ENCODE measurements around the gene CYP2C18. TPM values are rescaled to one million over a fixed set of nuclear protein-coding genes. Genes with fewer than 3 reads are reported as not detected.
"Not testable (repeated sequence)": the region's sequence is repeated elsewhere in the genome, so short reads cannot be mapped to it uniquely, and the experiment has no call there.

Gene CYP2C18
- total RNA-seq, 8 experiments from 2014 or later: 0.17 to 0.31 TPM; not detected in 6

DNA sequence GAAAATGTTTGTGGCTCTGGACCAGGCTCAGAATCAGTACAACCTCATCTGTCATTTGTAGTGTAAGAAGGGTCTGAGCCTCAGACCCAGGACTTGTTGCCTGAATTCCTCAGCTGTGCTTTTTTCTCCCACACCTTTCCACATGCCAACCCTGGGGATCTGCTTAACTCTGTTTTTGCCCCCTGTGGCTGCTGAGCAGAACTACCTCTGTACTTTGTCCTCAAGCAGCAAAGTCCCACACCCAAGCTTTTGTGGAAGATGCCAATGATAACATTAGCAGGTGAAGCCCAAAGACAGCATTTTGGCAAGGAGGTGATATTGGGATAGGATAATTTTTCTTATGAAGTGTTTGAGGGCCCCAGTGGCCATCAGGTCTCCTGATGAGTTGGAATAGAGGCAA lies 5.8 kb upstream of the CYP2C18 start:
- in situ Hi-C loops (cut with MboI; ENCODE audit: low pct_unique_long_range_greater_than_20kb in 2 of 9, low sequenced_read_pairs in 9 of 9, unreplicated experiment in 9 of 9): no loop called here
- Histone ChIP-seq H3K4me3 (no peak overlapping the region), H3K27ac (no peak overlapping the region), H3K4me1 (replicated peaks in 1 of 2) (no peaks in the 10 kb centered on the region)
- peak in 1 of 8 experiments; percentile 53 for ATAC-seq (replicated peaks in 6 of 8)

DNA sequence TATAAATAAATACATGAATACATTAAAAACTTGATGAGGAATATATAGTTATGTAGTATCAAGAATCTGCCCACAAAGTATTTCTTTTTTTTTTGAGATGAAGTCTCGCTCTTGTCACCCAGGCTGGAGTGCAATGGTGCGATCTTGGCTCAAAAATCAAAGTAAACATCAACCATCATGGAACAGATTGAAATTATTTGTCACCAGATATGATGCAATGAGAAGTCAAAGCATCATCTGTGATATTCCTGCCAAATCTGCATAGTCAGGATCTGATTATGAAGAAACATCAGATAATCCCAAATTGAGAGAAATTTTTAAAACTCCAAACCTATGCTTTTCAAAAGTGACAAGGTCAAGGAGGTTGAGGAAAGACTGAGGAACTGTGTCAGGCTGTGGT lies 5.1 kb upstream of the CYP2C18 start:
- no peak overlapping the region for H3K27ac ChIP-seq
- 0 to 100% (median 57%) methylated on average over 1 to 2 of the region's 2 CpGs; no CpG with 5 or more reads in 3 of the 10 experiments for WGBS, 10 experiments
- no peaks in the 10 kb centered on the region for H3K4me1 ChIP-seq (replicated peaks in 1 of 2)
- H3K4me3 ChIP-seq: no peak overlapping the region
- ATAC-seq (replicated peaks in 6 of 8): no peak
- in situ Hi-C loops (cut with MboI; ENCODE audit: low pct_unique_long_range_greater_than_20kb in 2 of 9, low sequenced_read_pairs in 9 of 9, unreplicated experiment in 9 of 9): no loop called here

DNA sequence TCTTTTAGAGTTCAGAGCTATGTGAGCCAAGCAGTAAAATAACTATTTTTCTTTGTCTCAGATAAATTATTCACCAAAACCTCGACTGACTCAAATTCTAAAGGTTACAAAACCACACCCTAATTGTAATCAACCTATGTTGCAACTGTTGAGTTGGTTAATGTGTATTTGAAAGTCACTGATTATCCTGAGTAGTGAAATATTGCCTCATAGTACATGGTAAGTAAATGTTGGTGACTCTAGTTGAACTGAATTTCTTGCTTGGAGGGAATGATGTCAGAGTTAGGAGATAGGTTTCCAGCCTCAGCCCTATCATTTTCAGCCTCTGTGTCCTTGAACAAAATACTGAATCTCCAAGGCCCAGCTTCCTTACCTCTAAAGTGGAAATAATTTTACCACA lies 3.0 kb upstream of the CYP2C18 start:
- no peak overlapping the region for H3K27ac ChIP-seq
- no peaks in the 10 kb centered on the region for H3K4me1 ChIP-seq (replicated peaks in 1 of 2)
- in situ Hi-C loops (cut with MboI; ENCODE audit: low pct_unique_long_range_greater_than_20kb in 2 of 9, low sequenced_read_pairs in 9 of 9, unreplicated experiment in 9 of 9): no loop called here
- no peak overlapping the region for H3K4me3 ChIP-seq
- WGBS, 10 experiments: 0 to 50% (median 46%) methylated on average over 1 of the region's 1 CpG; no CpG with 5 or more reads in 5 of the 10 experiments
- peak in 4 of 8 experiments; percentile 24 to 73 (median 46) for ATAC-seq (replicated peaks in 6 of 8)

DNA sequence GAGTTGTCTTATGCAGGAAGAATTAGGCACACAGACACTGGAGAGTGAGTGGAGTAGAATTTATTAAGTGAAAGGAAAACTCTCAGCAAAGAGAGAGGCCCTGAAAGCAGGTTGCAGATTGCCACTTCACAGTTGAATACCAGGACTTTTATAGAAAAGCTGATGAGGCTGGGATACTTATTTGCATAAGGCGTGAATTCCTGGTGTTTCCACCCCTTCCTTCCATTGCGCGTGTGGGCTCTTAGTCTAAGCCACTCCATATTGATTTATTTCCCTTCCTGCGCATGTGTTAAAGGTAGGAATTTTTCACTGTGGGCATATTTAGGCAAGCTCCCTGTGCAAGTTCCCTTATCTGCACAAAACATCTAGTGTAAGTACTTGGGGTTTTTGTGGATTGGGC lies 893 bp upstream of the CYP2C18 start:
- H3K4me1 ChIP-seq (replicated peaks in 1 of 2); H3K27ac ChIP-seq; H3K4me3 ChIP-seq; in situ Hi-C loops (cut with MboI; ENCODE audit: low pct_unique_long_range_greater_than_20kb in 2 of 9, low sequenced_read_pairs in 9 of 9, unreplicated experiment in 9 of 9): not testable (repeated sequence)
- ATAC-seq (replicated peaks in 6 of 8): peak; percentile 39 to 89 (median 60)
- 15 to 80% (median 31%) methylated on average over 1 to 4 of the region's 4 CpGs; no CpG with 5 or more reads in 5 of the 10 experiments for WGBS, 10 experiments

DNA sequence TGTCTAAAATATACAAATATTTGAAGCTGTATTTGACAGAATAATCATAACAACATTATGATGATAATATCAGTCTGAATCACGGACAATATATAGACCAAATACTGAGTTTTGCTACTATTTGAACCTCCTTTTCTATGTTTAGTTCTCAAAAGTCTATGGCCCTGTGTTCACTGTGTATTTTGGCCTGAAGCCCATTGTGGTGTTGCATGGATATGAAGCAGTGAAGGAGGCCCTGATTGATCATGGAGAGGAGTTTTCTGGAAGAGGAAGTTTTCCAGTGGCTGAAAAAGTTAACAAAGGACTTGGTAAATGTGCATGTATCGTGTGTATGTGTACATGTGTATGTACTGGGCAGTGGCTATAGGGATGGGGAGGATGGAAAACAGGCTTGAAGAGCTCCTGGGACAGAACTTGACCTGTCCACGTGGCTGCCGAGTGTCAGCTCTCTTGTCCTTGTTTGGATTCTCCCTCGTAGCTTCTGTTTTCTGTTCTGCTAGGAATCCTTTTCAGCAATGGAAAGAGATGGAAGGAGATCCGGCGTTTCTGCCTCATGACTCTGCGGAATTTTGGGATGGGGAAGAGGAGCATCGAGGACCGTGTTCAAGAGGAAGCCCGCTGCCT lies 4.2 kb downstream of the CYP2C18 start:
- in situ Hi-C loops (cut with MboI; ENCODE audit: low pct_unique_long_range_greater_than_20kb in 2 of 9, low sequenced_read_pairs in 9 of 9, unreplicated experiment in 9 of 9): no loop called here
- Histone ChIP-seq H3K4me3 (no peak overlapping the region), H3K27ac (no peak overlapping the region), H3K4me1 (replicated peaks in 1 of 2) (no peaks in the 10 kb centered on the region)
- 31 to 92% (median 79%) methylated on average over 1 to 11 of the region's 11 CpGs for WGBS, 10 experiments
- no peak for ATAC-seq (replicated peaks in 6 of 8)

DNA sequence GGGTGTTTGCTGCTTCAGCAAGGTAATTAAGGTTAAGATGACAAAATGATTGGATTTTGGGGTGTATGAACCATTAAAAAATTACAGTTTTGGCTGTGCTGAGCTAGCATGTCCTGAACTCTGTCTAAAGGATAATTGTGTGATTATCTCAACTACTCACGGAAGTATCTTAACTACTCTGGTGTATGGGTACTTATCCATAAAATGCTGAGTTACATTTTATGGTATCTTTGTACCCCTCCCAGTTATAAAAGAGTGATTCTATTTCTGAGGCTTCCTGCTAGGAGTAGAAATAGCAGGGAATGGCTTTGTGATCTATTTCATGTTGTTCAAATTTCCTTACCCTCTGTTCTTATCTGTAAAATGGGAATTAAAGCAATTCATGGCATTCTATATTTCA lies 22.6 kb downstream of the CYP2C18 start:
- in situ Hi-C loops (cut with MboI; ENCODE audit: low pct_unique_long_range_greater_than_20kb in 2 of 9, low sequenced_read_pairs in 9 of 9, unreplicated experiment in 9 of 9): no loop called here
- Histone ChIP-seq H3K27ac (no peak overlapping the region), H3K4me1 (replicated peaks in 1 of 2) (no peaks in the 10 kb centered on the region), H3K4me3 (no peak overlapping the region)
- 14 to 100% (median 91%) methylated on average over 1 of the region's 1 CpG; no CpG with 5 or more reads in 1 of the 10 experiments for WGBS, 10 experiments
- ATAC-seq (replicated peaks in 6 of 8): no peak

DNA sequence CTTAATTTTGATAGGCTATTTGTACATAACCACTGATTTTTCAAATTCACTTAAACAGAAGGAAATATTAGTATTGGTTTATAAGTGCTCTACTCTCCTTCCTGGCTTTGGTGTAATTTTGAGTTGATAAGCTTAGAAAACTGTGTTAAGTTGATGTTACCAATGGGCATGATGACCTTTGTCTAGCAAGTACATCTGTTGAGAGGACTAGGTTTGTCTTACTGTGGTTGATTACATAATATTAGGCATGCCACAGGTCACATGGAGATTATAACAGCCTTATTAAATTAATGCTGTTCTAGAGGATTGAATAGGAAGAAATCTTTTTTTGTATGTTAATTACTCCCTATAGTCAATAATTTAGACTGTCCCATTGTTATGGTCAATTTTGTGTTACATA lies 27.0 kb downstream of the CYP2C18 start:
- H3K4me1 ChIP-seq (replicated peaks in 1 of 2): no peaks in the 10 kb centered on the region
- no peak overlapping the region for H3K27ac ChIP-seq
- in situ Hi-C loops (cut with MboI; ENCODE audit: low pct_unique_long_range_greater_than_20kb in 2 of 9, low sequenced_read_pairs in 9 of 9, unreplicated experiment in 9 of 9): no loop called here
- H3K4me3 ChIP-seq: no peak overlapping the region
- ATAC-seq (replicated peaks in 6 of 8): no peak

DNA sequence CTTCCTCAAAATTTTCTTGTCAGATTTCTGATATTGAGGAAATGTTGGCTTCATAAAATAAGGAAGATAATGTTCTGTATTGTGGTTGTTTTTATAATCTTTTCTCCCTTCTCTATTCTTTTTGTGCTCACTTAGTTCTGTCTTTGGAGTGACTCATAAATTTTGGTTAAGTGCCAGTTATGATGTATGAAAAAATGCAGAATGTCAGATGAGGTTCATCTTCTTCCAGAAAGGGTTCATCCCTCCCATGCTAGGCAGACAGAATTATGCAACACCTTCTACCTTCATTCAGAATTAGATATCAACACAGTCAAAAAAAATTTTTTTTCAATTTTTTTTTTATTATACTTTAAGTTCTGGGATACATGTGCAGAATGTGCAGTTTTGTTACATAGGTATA lies 42.3 kb downstream of the CYP2C18 start:
- Histone ChIP-seq H3K4me3 (no peak overlapping the region), H3K4me1 (replicated peaks in 1 of 2) (no peaks in the 10 kb centered on the region), H3K27ac (no peak overlapping the region)
- in situ Hi-C loops (cut with MboI; ENCODE audit: low pct_unique_long_range_greater_than_20kb in 2 of 9, low sequenced_read_pairs in 9 of 9, unreplicated experiment in 9 of 9): no loop called here
- peak in 1 of 8 experiments; percentile 41 for ATAC-seq (replicated peaks in 6 of 8)

DNA sequence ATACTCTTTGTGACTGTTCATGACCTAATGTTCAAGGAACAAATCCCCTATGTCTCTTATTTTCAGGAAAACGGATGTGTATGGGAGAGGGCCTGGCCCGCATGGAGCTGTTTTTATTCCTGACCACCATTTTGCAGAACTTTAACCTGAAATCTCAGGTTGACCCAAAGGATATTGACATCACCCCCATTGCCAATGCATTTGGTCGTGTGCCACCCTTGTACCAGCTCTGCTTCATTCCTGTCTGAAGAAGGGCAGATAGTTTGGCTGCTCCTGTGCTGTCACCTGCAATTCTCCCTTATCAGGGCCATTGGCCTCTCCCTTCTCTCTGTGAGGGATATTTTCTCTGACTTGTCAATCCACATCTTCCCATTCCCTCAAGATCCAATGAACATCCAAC lies 51.7 kb downstream of the CYP2C18 start:
- Histone ChIP-seq H3K4me3 (no peak overlapping the region), H3K4me1 (replicated peaks in 1 of 2) (no peaks in the 10 kb centered on the region), H3K27ac (no peak overlapping the region)
- no peak for ATAC-seq (replicated peaks in 6 of 8)
- WGBS, 10 experiments: 0 to 83% (median 18%) methylated on average over 1 to 3 of the region's 3 CpGs; no CpG with 5 or more reads in 3 of the 10 experiments
- in situ Hi-C loops (cut with MboI; ENCODE audit: low pct_unique_long_range_greater_than_20kb in 2 of 9, low sequenced_read_pairs in 9 of 9, unreplicated experiment in 9 of 9): no loop called here

DNA sequence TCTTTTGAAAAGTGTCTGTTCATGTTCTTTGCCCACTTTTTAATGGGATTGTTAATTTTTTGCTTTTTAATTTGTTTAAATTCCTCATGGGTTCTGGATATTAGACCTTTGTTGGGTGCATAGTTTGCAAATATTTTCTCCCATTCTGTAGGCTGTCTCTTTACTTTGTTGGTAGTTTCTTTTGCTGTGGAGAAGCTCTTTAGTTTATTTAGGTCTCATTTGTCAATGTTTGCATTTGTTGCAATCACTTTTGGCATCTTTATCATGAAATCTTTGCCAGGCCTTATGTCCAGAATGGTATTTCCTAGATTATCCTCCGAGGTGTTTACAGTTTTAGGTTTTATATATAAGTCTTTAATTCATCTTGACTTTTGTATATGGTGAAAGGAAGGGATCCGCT lies 55.1 kb downstream of the CYP2C18 start:
- no peak for ATAC-seq (replicated peaks in 6 of 8)
- Histone ChIP-seq H3K4me3 (no peak overlapping the region), H3K27ac (no peak overlapping the region), H3K4me1 (replicated peaks in 1 of 2) (no peaks in the 10 kb centered on the region)
- in situ Hi-C loops (cut with MboI; ENCODE audit: low pct_unique_long_range_greater_than_20kb in 2 of 9, low sequenced_read_pairs in 9 of 9, unreplicated experiment in 9 of 9): no loop called here
- 0 to 78% (median 24%) methylated on average over 1 to 2 of the region's 2 CpGs for WGBS, 10 experiments

DNA sequence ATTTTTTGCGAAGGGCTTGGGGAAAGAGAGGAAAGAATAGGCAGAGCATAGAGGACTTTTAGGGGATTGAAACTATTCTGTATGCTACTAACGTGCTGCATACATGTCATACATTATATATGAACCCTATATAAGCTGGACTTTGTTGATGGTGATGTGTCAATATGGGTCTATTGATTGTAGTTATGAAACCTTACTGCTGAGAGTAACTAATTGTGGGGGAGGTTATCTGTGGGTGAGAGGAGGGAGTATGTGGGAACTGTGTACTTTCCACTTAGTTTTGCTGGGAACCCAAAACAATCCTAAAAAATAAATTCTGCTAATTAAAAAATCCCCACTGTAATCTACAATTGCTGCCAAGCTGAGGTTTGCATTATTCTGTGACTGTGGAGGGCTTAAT lies 63.6 kb downstream of the CYP2C18 start:
- Histone ChIP-seq H3K4me1 (replicated peaks in 1 of 2) (no peaks in the 10 kb centered on the region), H3K4me3 (no peak overlapping the region), H3K27ac (no peak overlapping the region)
- WGBS, 10 experiments: 8 to 86% (median 60%) methylated on average over 1 to 2 of the region's 2 CpGs; no CpG with 5 or more reads in 1 of the 10 experiments
- no peak for ATAC-seq (replicated peaks in 6 of 8)
- in situ Hi-C loops (cut with MboI; ENCODE audit: low pct_unique_long_range_greater_than_20kb in 2 of 9, low sequenced_read_pairs in 9 of 9, unreplicated experiment in 9 of 9): no loop called here

DNA sequence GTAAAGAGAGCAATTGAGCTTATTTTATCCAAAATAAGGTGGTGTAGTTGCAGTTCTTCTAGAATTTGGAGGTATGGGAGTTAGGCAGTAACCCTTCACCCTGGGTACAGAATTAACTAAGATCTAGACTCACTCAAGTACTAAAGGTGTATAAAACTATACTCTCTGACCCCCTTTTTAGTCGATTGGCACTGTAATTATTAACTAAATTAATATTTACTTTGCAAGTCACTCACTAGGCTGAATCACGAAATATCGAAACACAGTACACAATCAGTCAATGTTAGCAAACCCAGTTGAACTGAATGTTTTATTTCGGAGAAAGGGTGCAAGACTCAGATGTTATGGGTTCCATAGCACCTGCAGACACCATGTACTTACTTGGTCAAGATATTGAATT lies 64.3 kb downstream of the CYP2C18 start:
- WGBS, 10 experiments: 0 to 84% (median 71%) methylated on average over 1 to 4 of the region's 4 CpGs; no CpG with 5 or more reads in 1 of the 10 experiments
- no peak overlapping the region for H3K4me3 ChIP-seq
- in situ Hi-C loops (cut with MboI; ENCODE audit: low pct_unique_long_range_greater_than_20kb in 2 of 9, low sequenced_read_pairs in 9 of 9, unreplicated experiment in 9 of 9): no loop called here
- no peak for ATAC-seq (replicated peaks in 6 of 8)
- no peak overlapping the region for H3K27ac ChIP-seq
- no peaks in the 10 kb centered on the region for H3K4me1 ChIP-seq (replicated peaks in 1 of 2)

DNA sequence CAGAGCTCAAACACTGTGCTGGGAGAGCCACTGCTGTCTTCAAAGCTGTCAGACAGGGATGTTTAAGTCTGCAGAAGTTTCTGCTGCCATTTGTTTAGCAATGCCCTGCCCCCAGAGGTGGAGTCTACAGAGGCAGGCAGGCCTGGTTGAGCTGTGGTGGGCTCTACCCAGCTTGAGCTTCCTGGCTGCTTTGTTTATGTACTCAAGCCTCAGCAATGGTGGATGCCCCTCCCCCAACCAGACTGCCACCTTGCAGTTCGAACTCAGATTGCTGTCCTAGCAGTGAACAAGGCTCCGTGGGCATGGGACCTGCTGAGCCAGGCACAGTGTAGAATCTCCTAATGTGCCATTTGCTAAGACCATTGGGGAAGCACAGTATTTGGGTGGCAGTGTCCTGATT lies 74.4 kb downstream of the CYP2C18 start:
- in situ Hi-C loops (cut with MboI; ENCODE audit: low pct_unique_long_range_greater_than_20kb in 2 of 9, low sequenced_read_pairs in 9 of 9, unreplicated experiment in 9 of 9): no loop called here
- no peaks in the 10 kb centered on the region for H3K4me1 ChIP-seq (replicated peaks in 1 of 2)
- no peak for ATAC-seq (replicated peaks in 6 of 8)
- H3K27ac ChIP-seq: no peak overlapping the region
- H3K4me3 ChIP-seq: no peak overlapping the region
- 33 to 50% methylated on average over 1 to 2 of the region's 2 CpGs; no CpG with 5 or more reads in 8 of the 10 experiments for WGBS, 10 experiments

DNA sequence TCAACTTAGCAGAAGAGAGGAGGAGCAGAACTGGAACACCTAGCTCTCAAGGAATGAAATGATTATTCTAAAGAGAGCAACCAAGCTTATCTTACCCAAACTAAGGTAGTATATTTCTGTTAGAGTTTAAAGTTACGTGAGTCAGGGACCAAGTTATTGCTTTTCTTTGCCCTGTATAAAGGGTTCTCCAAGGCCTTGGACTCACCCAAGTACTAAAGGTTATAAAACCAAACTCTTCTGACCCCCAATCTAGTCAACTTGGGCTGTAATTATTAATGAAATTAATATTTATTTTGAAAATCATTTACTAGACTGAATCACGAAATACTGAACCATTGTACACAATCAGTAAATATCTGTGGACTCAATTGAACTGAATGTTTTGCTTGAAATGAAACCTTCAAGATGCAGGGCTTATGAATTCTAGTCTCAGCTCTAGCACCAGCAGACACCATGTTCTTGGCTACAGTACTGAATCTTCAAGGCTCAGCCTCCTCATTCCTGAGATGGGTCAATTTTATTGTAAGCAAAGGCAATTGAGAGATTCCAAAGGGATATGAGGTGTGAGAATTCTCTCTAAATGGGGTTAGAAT lies 77.2 kb downstream of the CYP2C18 start:
- Histone ChIP-seq H3K4me3 (no peak overlapping the region), H3K27ac (no peak overlapping the region), H3K4me1 (replicated peaks in 1 of 2) (no peaks in the 10 kb centered on the region)
- ATAC-seq (replicated peaks in 6 of 8): no peak
- in situ Hi-C loops (cut with MboI; ENCODE audit: low pct_unique_long_range_greater_than_20kb in 2 of 9, low sequenced_read_pairs in 9 of 9, unreplicated experiment in 9 of 9): no loop called here
- WGBS, 10 experiments: 0 to 83% (median 66%) methylated on average over 1 to 2 of the region's 2 CpGs; no CpG with 5 or more reads in 3 of the 10 experiments
